Neural progenitor cell (in vitro differentiated cells): ENCODE results near the gene ARIH2. TPM values are rescaled to one million over a fixed set of nuclear protein-coding genes. Genes with fewer than 3 reads are reported as not detected.

Experiments
- DNase-seq: peaks from one replicate; pipeline ENCODE4 v3.0.0-alpha.2; 2016; ENCODE audit warnings: low spot score
- H2AFZ ChIP-seq: fragments of 200-600 bp; sonication (generic); replicated peaks from 2 replicates; pipeline ENCODE4 v1.6.1; 2016; ENCODE audit warnings: antibody characterized with exemption
- H3F3A ChIP-seq: fragments of 200-600 bp; sonication (generic); 2 replicates; pipeline ENCODE4 v1.6.1; 2016; ENCODE audit warnings: antibody characterized with exemption, low read depth
- H3K27ac ChIP-seq: fragments of 200-600 bp; sonication (generic); 2 replicates; pipeline ENCODE4 v1.5.1; 2016; ENCODE audit warnings: mild to moderate bottlenecking
- H3K27me3 ChIP-seq: fragments of 200-600 bp; sonication (generic); 2 replicates; pipeline ENCODE4 v1.6.1; 2016; ENCODE audit warnings: mild to moderate bottlenecking, moderate library complexity
- H3K36me3 ChIP-seq: fragments of 200-600 bp; sonication (generic); 2 replicates; pipeline ENCODE4 v1.5.1; 2016
- H3K4me1 ChIP-seq: fragments of 200-600 bp; sonication (generic); 2 replicates; pipeline ENCODE4 v1.6.1; 2016; ENCODE audit warnings: mixed run types
- H3K4me2 ChIP-seq: fragments of 200-600 bp; sonication (generic); 2 replicates; pipeline ENCODE4 v1.6.1; 2016
- H3K4me3 ChIP-seq: fragments of 200-600 bp; sonication (generic); 2 replicates; pipeline ENCODE4 v1.5.1; 2016
- H3K79me2 ChIP-seq: fragments of 200-600 bp; sonication (generic); 2 replicates; pipeline ENCODE4 v1.6.1; 2016; ENCODE audit warnings: low read depth
- H3K9ac ChIP-seq: fragments of 200-600 bp; sonication (generic); 2 replicates; pipeline ENCODE4 v1.6.1; 2016
- H3K9me3 ChIP-seq: fragments of 200-600 bp; sonication (generic); 2 replicates; pipeline ENCODE4 v1.5.1; 2016; ENCODE audit warnings: low read depth
- H4K20me1 ChIP-seq: fragments of 200-600 bp; sonication (generic); 2 replicates; pipeline ENCODE4 v1.6.1; 2016; ENCODE audit warnings: low read depth
- H3K27ac Mint-ChIP-seq: 3 replicates; pipeline ENCODE4 v1.8.0; 2021; ENCODE audit warnings: mixed read lengths
- H3K27me3 Mint-ChIP-seq: 2 replicates; pipeline ENCODE4 v1.8.0; 2022; ENCODE audit warnings: low read depth, mild to moderate bottlenecking, inconsistent platforms, moderate library complexity, mixed read lengths; ENCODE audit not compliant: insufficient read depth
- H3K36me3 Mint-ChIP-seq: 3 replicates; pipeline ENCODE4 v1.8.0; 2021; ENCODE audit warnings: mixed read lengths
- H3K4me1 Mint-ChIP-seq: 3 replicates; pipeline ENCODE4 v1.8.0; 2021; ENCODE audit warnings: mixed read lengths
- H3K4me3 Mint-ChIP-seq: 3 replicates; pipeline ENCODE4 v1.8.0; 2021; ENCODE audit warnings: mild to moderate bottlenecking, moderate library complexity, mixed read lengths
- H3K9me3 Mint-ChIP-seq: 3 replicates; pipeline ENCODE4 v1.8.0; 2020; ENCODE audit warnings: mixed read lengths
- EZH2 ChIP-seq: fragments of 200-600 bp; sonication (generic); IDR thresholded peaks from 2 replicates; pipeline ENCODE4 v1.6.1; 2017; ENCODE audit warnings: antibody characterized with exemption, mild to moderate bottlenecking, moderate library complexity
- EZH2phosphoT487 ChIP-seq: fragments of 200-600 bp; sonication (generic); IDR thresholded peaks from 2 replicates; pipeline ENCODE4 v1.6.1; 2017; ENCODE audit warnings: antibody characterized with exemption
- total RNA-seq: library from RNA; depleted of rRNA; stranded (reverse); fragments of >200 nt; gene quantifications from 2 replicates; pipeline ENCODE4 v1.2.3, GENCODE V29; 2015; ENCODE audit warnings: low replicate concordance
- TF ChIP-seq, protein P1 (sequence below): fragments of 200-600 bp; sonication (generic); IDR thresholded peaks from 2 replicates; pipeline ENCODE4 v1.5.1; 2017; ENCODE audit warnings: antibody characterized with exemption, mild to moderate bottlenecking

Gene ARIH2
- total RNA-seq, 1 donor from 2014 or later, result 101 TPM

DNA sequence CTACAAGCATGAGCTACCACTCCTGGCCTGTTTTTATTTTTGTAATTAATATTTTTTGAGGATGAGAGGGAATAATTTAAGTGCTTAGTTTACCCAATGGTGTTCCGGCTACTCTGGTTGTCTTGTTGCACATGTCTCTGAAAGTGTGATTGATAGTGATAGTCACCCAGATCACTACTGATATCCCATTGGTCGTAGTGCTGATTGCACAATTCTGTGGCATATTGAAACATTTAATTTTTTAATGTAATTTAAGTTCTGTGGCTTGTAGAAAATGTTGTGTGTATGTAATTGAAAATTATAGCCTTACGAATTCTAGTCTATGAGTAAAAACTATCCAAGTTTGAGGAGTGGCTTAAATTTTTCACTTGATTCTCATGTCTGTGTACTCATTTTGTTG, 11.9 kb downstream of the ARIH2 start:
- Histone ChIP-seq H3K79me2 (peaks cover 100% of the 10 kb centered on the region), H2AFZ (no peak overlapping the region), H3K9me3 (no peaks in the 10 kb centered on the region), H3K9ac (no peak overlapping the region), H3K36me3 (peaks cover 14% of the 10 kb centered on the region), H4K20me1 (peaks cover 53% of the 10 kb centered on the region), H3K27ac (no peak overlapping the region), H3F3A (no peaks in the 10 kb centered on the region), H3K4me1 (no peaks in the 10 kb centered on the region), H3K4me3 (no peak overlapping the region), H3K27me3 (no peaks in the 10 kb centered on the region), H3K4me2 (no peak overlapping the region)
- Mint-ChIP-seq H3K4me1 (peaks cover 4% of the 10 kb centered on the region), H3K36me3 (peaks cover 40% of the 10 kb centered on the region), H3K4me3 (no peak overlapping the region), H3K9me3 (no peaks in the 10 kb centered on the region), H3K27me3 (peaks cover 2% of the 10 kb centered on the region), H3K27ac (no peak overlapping the region)
- DNase-seq, result no peak
- TF ChIP-seq EZH2phosphoT487, result no peak
- TF ChIP-seq, protein P1, sequence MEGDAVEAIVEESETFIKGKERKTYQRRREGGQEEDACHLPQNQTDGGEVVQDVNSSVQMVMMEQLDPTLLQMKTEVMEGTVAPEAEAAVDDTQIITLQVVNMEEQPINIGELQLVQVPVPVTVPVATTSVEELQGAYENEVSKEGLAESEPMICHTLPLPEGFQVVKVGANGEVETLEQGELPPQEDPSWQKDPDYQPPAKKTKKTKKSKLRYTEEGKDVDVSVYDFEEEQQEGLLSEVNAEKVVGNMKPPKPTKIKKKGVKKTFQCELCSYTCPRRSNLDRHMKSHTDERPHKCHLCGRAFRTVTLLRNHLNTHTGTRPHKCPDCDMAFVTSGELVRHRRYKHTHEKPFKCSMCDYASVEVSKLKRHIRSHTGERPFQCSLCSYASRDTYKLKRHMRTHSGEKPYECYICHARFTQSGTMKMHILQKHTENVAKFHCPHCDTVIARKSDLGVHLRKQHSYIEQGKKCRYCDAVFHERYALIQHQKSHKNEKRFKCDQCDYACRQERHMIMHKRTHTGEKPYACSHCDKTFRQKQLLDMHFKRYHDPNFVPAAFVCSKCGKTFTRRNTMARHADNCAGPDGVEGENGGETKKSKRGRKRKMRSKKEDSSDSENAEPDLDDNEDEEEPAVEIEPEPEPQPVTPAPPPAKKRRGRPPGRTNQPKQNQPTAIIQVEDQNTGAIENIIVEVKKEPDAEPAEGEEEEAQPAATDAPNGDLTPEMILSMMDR, result no peak
- TF ChIP-seq EZH2, result no peak

DNA sequence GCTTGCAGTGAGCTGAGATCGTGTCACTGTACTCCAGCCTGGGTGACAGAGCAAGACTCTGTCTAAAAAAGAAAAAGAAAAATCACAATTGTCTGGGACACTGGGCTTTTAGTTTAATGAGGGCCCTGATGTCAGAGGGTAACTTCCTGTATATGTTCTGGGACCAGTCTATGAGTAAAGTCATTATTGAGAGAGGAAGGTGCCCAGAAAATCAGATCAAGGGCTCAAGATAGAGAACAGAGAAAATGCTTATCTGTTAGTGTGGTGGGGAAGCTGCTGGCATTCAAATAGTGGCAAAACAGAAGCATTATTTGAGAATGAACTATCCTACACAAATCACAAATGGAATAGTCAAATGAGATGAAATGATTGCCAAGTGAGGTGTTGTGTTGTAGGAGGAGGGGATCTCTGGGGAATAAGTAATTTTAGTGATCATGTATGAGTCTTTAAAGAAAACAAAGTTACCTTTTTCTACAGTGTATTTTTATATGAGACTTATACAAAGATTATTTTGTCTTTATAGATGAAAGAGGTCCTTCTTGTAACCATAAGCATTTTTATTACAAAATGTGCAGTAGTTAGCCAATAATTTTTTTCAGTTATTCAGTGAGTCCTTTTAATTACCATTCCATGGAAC, 13.4 kb downstream of the ARIH2 start:
- no peak overlapping the region for H3K27ac ChIP-seq
- Mint-ChIP-seq H3K36me3 (peaks cover 38% of the 10 kb centered on the region), H3K9me3 (no peaks in the 10 kb centered on the region), H3K4me1 (no peaks in the 10 kb centered on the region), H3K27ac (no peak overlapping the region), H3K4me3 (no peak overlapping the region), H3K27me3 (peaks cover 2% of the 10 kb centered on the region)
- no peak overlapping the region for H2AFZ ChIP-seq
- H3K4me1 ChIP-seq, result no peaks in the 10 kb centered on the region
- H4K20me1 ChIP-seq, result peaks cover 44% of the 10 kb centered on the region
- no peak overlapping the region for H3K4me3 ChIP-seq
- no peaks in the 10 kb centered on the region for H3F3A ChIP-seq
- no peaks in the 10 kb centered on the region for H3K27me3 ChIP-seq
- peaks cover 14% of the 10 kb centered on the region for H3K36me3 ChIP-seq
- H3K4me2 ChIP-seq, result no peak overlapping the region
- no peak for TF ChIP-seq EZH2
- TF ChIP-seq EZH2phosphoT487, result no peak
- TF ChIP-seq, protein P1, result no peak
- H3K9me3 ChIP-seq, result no peaks in the 10 kb centered on the region
- no peak overlapping the region for H3K9ac ChIP-seq
- H3K79me2 ChIP-seq, result peaks cover 100% of the 10 kb centered on the region
- DNase-seq, result no peak

DNA sequence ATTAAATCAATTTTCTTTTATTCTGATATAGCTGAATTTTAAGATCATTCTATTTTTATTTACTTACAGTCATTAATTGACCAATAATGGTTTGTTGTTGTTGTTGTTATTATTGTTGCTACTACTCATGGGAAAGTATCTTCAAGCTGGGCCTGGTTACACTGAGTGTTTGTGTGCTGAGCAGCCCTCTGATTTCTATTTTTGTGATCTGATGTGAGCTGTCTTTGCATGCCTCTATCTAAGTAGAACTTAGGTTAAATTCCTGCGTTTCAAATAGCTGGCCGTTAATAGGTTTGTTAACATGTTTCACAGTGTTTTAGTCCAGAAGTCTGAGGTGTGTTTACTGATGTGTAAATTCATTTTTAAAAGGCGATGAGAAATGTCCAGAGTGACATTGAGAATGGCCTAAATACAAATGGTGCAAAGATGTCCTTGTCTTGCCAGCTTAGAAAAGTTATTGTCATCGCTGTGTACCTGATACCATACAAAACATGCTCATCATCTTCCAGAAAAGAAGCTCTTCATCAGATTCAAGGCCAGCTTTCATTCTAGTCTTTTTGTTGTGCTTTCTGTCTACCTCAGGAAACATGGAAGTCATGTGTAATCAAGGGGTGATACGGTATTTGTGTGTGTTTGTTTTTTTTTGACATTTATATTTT, 15.8 kb downstream of the ARIH2 start:
- Mint-ChIP-seq H3K27me3 (peaks cover 2% of the 10 kb centered on the region), H3K9me3 (no peaks in the 10 kb centered on the region), H3K4me3 (no peak overlapping the region), H3K4me1 (no peaks in the 10 kb centered on the region), H3K36me3 (peaks cover 42% of the 10 kb centered on the region), H3K27ac (no peak overlapping the region)
- no peak for DNase-seq
- H3K27ac ChIP-seq, result no peak overlapping the region
- no peak overlapping the region for H3K9ac ChIP-seq
- no peak for TF ChIP-seq EZH2
- TF ChIP-seq, protein P1, result no peak
- TF ChIP-seq EZH2phosphoT487, result no peak
- H3K9me3 ChIP-seq, result no peaks in the 10 kb centered on the region
- no peak overlapping the region for H3K4me2 ChIP-seq
- no peak overlapping the region for H2AFZ ChIP-seq
- no peaks in the 10 kb centered on the region for H3K4me1 ChIP-seq
- no peak overlapping the region for H3K4me3 ChIP-seq
- no peaks in the 10 kb centered on the region for H3K27me3 ChIP-seq
- no peaks in the 10 kb centered on the region for H3F3A ChIP-seq
- H3K79me2 ChIP-seq, result peaks cover 95% of the 10 kb centered on the region
- peaks cover 13% of the 10 kb centered on the region for H3K36me3 ChIP-seq
- H4K20me1 ChIP-seq, result peaks cover 23% of the 10 kb centered on the region
